ENCODE measurements around the gene SCGB1D1.
"Not testable (repeated sequence)": the region's sequence is repeated elsewhere in the genome, so short reads cannot be mapped to it uniquely, and the experiment has no call there.

SCGB1D1 gene

DNA sequence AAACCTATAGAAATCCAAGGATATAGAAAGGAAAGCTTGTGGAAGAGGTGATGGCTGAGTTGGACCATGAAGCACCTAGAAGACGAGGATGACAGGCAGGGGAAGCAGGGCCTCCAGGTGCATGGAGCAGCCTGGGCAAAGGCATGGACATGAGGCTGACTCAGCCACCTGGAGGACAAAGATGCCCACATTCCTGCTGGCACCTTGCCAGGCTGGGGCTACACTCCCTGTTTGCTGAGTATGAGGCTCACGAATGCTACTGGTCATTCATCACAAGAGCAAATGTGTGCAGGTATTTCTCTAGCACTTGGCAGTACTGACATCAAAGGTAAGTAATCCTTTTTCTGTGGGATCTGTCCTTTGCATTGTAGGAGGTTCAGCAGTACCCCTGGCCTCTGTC, 11.4 kb downstream of the SCGB1D1 start:
- no peak overlapping the region for H3K9ac ChIP-seq

DNA sequence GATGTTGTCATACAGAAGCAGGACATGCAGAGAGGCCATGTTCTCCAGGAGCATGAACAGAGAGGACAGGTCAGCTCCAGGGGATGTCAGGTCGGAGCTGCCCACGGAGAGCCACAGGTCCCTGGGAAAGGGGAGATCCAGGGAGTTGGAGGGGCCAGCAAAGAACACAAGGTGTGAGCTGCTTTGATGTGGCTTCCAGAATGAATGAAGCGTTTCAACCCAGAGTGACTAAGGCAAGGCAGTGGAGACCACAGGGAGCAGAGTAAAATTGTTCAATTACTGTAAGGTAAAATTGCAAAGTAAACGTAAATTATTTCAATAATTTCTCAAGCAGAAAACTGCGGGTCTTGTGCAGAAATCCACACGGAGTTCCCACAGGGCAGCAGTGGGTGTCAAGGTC, 12.9 kb downstream of the SCGB1D1 start:
- no peaks in the 10 kb centered on the region for H3K79me2 ChIP-seq
- H3K27ac ChIP-seq, result no peak overlapping the region
- H2AFZ ChIP-seq, result no peak overlapping the region
- H3K4me1 ChIP-seq, result peaks cover 3% of the 10 kb centered on the region
- H3K4me3 ChIP-seq (ENCODE audit: low read depth, low read length), result no peak overlapping the region
- no peaks in the 10 kb centered on the region for H3K36me3 ChIP-seq (ENCODE audit: control insufficient read depth, insufficient read depth, low read length)
- H3K4me2 ChIP-seq (ENCODE audit: low read length), result no peak overlapping the region
- no peak for TF ChIP-seq CTCF (IDR thresholded peaks at IDR 0.05)
- no peaks in the 10 kb centered on the region for H3K27me3 ChIP-seq (ENCODE audit: control insufficient read depth, insufficient read depth, low read length)
- H3K9ac ChIP-seq, result no peak overlapping the region
- no peaks in the 10 kb centered on the region for H3K9me3 ChIP-seq (ENCODE audit: control insufficient read depth, low read length)

More for the DNA sequence above, 11.4 kb downstream of the SCGB1D1 start:
- no peak overlapping the region for H3K4me2 ChIP-seq (ENCODE audit: low read length)
- no peaks in the 10 kb centered on the region for H3K79me2 ChIP-seq
- H3K4me1 ChIP-seq, result peaks cover 2% of the 10 kb centered on the region
- H3K27me3 ChIP-seq (ENCODE audit: control insufficient read depth, insufficient read depth, low read length), result no peaks in the 10 kb centered on the region
- H3K27ac ChIP-seq, result no peak overlapping the region
- H3K36me3 ChIP-seq (ENCODE audit: control insufficient read depth, insufficient read depth, low read length), result no peaks in the 10 kb centered on the region
- H2AFZ ChIP-seq, result no peak overlapping the region
- no peak for TF ChIP-seq CTCF (IDR thresholded peaks at IDR 0.05)
- no peaks in the 10 kb centered on the region for H3K9me3 ChIP-seq (ENCODE audit: control insufficient read depth, low read length)
- H3K4me3 ChIP-seq (ENCODE audit: low read depth, low read length), result no peak overlapping the region

- no peak overlapping the region for H3K27ac ChIP-seq
- H3K27me3 ChIP-seq (ENCODE audit: control insufficient read depth, insufficient read depth, low read length), result no peaks in the 10 kb centered on the region
- H3K79me2 ChIP-seq, result no peaks in the 10 kb centered on the region
- H3K4me3 ChIP-seq (ENCODE audit: low read depth, low read length), result no peak overlapping the region
- H3K4me1 ChIP-seq, result peaks cover 3% of the 10 kb centered on the region
- no peak overlapping the region for H3K4me2 ChIP-seq (ENCODE audit: low read length)
- H2AFZ ChIP-seq, result no peak overlapping the region
- H3K36me3 ChIP-seq (ENCODE audit: control insufficient read depth, insufficient read depth, low read length), result no peaks in the 10 kb centered on the region
- no peaks in the 10 kb centered on the region for H3K9me3 ChIP-seq (ENCODE audit: control insufficient read depth, low read length)
- no peak for TF ChIP-seq CTCF (IDR thresholded peaks at IDR 0.05)
- H3K9ac ChIP-seq, result no peak overlapping the region
These were observed 14.4 kb downstream of the SCGB1D1 start for GRCh38 chr11:62204430-62204829.

GRCh38 chr11:62205441-62205840, 15.4 kb downstream of the SCGB1D1 start:
- H3K4me3 ChIP-seq (ENCODE audit: low read depth, low read length), result no peak overlapping the region
- H3K9ac ChIP-seq, result no peak overlapping the region
- no peaks in the 10 kb centered on the region for H3K36me3 ChIP-seq (ENCODE audit: control insufficient read depth, insufficient read depth, low read length)
- H3K4me1 ChIP-seq, result peaks cover 3% of the 10 kb centered on the region
- no peaks in the 10 kb centered on the region for H3K79me2 ChIP-seq
- no peaks in the 10 kb centered on the region for H3K27me3 ChIP-seq (ENCODE audit: control insufficient read depth, insufficient read depth, low read length)
- H3K9me3 ChIP-seq (ENCODE audit: control insufficient read depth, low read length), result no peaks in the 10 kb centered on the region
- no peak overlapping the region for H3K27ac ChIP-seq
- TF ChIP-seq CTCF (IDR thresholded peaks at IDR 0.05), result no peak
- no peak overlapping the region for H2AFZ ChIP-seq
- H3K4me2 ChIP-seq (ENCODE audit: low read length), result no peak overlapping the region

GRCh38 chr11:62206276-62207066, 16.5 kb downstream of the SCGB1D1 start:
- H3K27me3 ChIP-seq (ENCODE audit: control insufficient read depth, insufficient read depth, low read length); H2AFZ ChIP-seq; H3K79me2 ChIP-seq; H3K4me2 ChIP-seq (ENCODE audit: low read length); H3K27ac ChIP-seq; H3K9ac ChIP-seq; H3K4me1 ChIP-seq; H3K9me3 ChIP-seq (ENCODE audit: control insufficient read depth, low read length); H3K36me3 ChIP-seq (ENCODE audit: control insufficient read depth, insufficient read depth, low read length); H3K4me3 ChIP-seq (ENCODE audit: low read depth, low read length): not testable (repeated sequence)

Measured in parathyroid adenoma (tissue), 2 donors.